ENCODE results near the gene ZNF530.

Gene ZNF530

GRCh38 chr19:57599761-57600383, at the start of gene ZNF530:
Gene ZNF530, plus strand, starts transcription at chr19:57599885. Its CDS starts 4,461 bp downstream, at chr19:57604346.
- DNase-seq (ENCODE audit: low read depth in 4 of 4, low spot score in 1 of 4): peak; percentile 81 to 86 (median 84)

- DNase-seq (ENCODE audit: low read depth in 4 of 4, low spot score in 1 of 4): no peak
Observed at GRCh38 chr19:57552432-57552831, 47.3 kb upstream of the ZNF530 start.

GRCh38 chr19:57557659-57558058, 42.0 kb upstream of the ZNF530 start:
- no peak for DNase-seq (ENCODE audit: low read depth in 4 of 4, low spot score in 1 of 4)

DNA sequence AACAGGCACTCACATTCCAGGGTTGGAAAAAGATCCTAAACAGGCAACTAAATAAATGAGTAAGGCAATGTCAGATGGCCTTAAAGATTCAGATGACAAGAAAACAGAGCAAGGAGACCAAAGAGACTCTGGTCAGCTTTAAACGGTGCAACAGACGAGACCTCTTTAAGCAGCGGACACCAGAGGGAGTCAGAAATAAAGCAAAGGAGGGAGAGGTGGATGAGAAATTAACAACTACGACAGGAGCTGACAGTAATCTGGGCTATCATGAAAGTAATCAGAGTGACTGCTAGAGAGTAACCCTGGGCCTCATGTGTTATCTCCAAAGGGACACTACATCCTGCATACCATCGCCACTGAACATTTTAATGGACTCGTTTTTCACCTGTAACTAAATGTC, 41.2 kb upstream of the ZNF530 start:
- DNase-seq (ENCODE audit: low read depth in 4 of 4, low spot score in 1 of 4): no peak

GRCh38 chr19:57559008-57559403, 40.7 kb upstream of the ZNF530 start:
- peak in 1 of 4 experiments; percentile 2 for DNase-seq (ENCODE audit: low read depth in 4 of 4, low spot score in 1 of 4)

DNA sequence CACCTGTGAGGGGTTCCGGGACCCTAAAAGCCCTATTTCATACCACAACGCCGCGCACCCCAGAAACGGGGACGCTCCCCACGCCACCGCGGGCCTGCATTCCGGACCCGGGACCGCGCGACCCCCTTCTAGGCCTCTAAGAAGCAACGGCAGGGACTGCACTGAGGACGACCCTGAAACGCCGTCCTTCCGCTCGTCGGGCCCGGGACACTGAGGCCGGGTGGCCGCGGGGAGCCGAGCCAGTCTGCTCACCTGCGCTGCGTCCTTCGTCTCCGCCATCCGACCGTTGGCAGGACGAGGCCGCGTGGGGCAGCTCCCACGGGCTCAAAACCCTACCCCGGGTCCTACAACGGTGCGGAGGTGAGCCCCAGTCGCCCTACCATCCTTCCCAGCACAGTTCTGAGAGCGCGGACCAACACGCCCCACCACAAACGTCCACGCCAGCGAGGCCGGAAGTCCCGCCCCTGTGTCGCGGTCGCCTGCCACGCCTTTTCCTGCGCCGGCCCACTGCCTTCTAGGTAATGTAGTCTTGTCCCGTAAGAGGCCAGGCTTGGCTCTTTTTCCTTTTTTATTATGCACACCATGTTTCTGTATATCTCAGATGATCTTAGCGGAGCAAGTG, 40.2 kb upstream of the ZNF530 start, which contains the start of gene ZNF550:
Gene ZNF550, minus strand, starts transcription at position 460 of the 622 bp plus-strand sequence. Its CDS starts 181 bp downstream, at position 279.
- peak; percentile 56 to 84 (median 82) for DNase-seq (ENCODE audit: low read depth in 4 of 4, low spot score in 1 of 4)

- DNase-seq (ENCODE audit: low read depth in 4 of 4, low spot score in 1 of 4): no peak
Observed at GRCh38 chr19:57560049-57560491, 39.6 kb upstream of the ZNF530 start.

GRCh38 chr19:57563547-57563946, 36.1 kb upstream of the ZNF530 start:
- DNase-seq (ENCODE audit: low read depth in 4 of 4, low spot score in 1 of 4): no peak

- DNase-seq (ENCODE audit: low read depth in 4 of 4, low spot score in 1 of 4): no peak
Observed at GRCh38 chr19:57566396-57567265, 33.1 kb upstream of the ZNF530 start.

- no peak for DNase-seq (ENCODE audit: low read depth in 4 of 4, low spot score in 1 of 4)
Observed at GRCh38 chr19:57570707-57571106, 29.0 kb upstream of the ZNF530 start.

GRCh38 chr19:57572415-57572947, 27.2 kb upstream of the ZNF530 start:
- DNase-seq (ENCODE audit: low read depth in 4 of 4, low spot score in 1 of 4): no peak

DNA sequence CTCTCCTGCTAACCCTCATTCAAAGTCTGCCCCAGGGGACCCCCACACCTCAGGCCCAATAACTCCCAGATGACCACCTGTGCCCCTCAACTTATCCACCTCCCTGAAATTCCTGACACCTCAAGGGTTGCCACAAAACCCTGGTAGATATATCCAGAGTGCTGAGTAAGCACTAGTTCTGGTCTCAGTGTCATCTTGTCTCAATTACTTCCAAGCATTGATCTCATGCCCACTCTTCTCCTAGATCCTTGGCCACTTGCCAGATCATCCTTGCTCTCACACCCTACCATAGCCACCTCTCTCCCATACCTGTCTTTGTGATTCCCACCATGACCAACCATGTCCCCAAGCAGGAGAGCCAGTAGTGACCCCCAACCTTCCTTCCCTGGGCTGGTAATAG, 23.0 kb upstream of the ZNF530 start:
- DNase-seq (ENCODE audit: low read depth in 4 of 4, low spot score in 1 of 4): no peak

DNA sequence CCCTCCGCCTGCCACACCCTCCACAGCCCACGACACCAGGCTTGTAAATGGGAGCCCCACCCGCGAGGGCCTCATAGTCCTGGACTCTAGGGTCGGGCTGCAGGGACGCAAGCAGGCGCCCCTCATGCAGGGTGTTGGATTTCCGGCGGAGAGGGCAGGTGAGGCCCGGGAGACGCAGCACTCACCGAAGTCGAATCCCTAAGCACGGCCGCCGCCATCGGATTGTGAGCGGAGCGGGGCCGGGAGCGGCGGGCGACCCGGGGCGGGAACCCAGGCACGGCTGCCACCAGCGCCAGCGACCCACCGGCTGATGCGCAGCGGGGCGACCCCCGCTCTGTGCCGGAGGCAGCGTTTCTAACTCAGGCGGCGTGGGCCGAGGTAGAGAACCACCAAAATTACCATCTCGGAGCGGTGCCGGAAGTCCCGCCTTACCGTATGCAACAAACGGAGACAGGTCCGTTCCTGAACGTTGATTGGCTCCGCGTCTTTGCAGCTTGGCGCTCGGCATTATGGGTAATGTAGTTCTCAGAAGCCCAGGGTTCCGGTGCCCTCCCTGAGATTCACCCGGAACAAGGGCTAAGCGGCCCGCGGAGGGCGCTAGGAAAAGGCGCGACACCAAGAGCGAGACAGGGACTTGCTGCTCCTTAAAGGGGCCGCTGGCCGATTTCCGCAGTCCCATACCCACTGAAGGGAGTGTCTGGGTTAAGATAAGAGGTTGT, 21.0 kb upstream of the ZNF530 start, which contains the start of gene ZNF416:
Gene ZNF416, minus strand, starts transcription at position 425 of the 719 bp plus-strand sequence. Its CDS starts 207 bp downstream, at position 218.
- DNase-seq (ENCODE audit: low read depth in 4 of 4, low spot score in 1 of 4): peak; percentile 76 to 92 (median 88)

GRCh38 chr19:57583104-57583520, 16.6 kb upstream of the ZNF530 start:
- DNase-seq (ENCODE audit: low read depth in 4 of 4, low spot score in 1 of 4): no peak

DNA sequence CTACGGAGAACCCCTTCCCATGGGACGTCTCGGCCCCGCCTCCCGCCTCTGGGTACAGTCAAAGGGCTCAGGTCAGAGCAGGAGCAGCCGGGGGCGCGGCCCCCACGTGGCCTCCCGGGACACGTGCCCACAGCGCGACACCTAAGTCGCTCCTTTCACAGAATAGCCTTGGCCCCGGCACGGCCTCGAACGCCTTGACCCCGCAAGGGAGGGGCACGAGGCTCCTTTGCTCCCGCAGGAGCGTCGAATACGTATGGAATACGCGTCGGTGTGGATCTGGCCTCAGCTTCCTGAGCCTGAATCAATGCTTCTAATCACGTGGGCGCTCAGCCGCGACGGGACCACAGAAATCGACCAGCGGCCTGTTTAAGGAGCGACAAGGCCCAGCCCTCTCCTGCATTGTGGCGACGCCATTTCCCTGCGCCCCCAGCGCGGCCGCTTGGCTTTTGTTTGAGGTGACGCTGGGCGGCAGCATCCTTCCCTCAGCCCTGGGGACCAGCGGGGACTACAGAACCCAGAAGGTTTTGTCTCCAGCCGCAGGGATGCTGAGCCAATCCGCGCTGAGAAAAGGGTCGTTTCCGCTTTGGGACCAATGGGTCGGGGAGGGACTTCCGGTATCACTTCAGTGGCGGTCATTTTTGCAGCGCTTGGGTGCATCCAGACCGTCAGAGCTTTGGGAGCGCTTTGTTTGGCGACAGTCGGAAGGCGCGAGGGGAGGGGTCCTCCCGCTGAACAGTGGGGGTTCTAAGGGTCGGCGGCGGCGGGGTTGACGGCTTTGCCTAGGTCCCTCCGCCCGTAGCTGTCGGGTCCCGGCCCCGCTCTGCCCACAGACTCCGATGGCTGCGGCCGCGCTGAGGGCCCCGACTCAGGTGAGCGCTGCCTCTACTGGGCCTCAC, 15.9 kb upstream of the ZNF530 start, which contains the start of gene ZIK1:
Gene ZIK1, plus strand, starts transcription at position 625 of the 896 bp plus-strand sequence. Its CDS starts 212 bp downstream, at position 837.
- DNase-seq (ENCODE audit: low read depth in 4 of 4, low spot score in 1 of 4): peak; percentile 59 to 77 (median 72)

- no peak for DNase-seq (ENCODE audit: low read depth in 4 of 4, low spot score in 1 of 4)
Observed at GRCh38 chr19:57587529-57587928, 12.2 kb upstream of the ZNF530 start.

DNA sequence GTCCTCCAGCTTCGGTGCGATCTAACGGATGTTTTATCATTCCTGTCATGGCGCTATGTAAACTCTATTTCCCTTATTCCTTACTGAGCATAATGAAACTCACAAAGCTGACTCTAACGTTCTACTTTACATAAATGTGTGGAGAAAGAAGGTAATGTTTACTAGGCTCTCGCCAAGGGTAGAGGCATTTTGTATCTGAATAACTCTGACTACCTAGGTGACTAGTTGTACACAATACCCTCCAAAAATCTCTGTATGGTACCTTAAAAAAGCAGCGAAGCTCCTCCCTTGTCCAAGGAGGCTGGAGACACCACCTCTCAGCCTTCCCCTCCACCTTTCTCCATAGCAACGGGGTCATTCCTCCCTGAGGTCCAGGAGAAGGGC, 316 bp upstream of the ZNF530 start:
- DNase-seq (ENCODE audit: low read depth in 4 of 4, low spot score in 1 of 4): no peak

DNA sequence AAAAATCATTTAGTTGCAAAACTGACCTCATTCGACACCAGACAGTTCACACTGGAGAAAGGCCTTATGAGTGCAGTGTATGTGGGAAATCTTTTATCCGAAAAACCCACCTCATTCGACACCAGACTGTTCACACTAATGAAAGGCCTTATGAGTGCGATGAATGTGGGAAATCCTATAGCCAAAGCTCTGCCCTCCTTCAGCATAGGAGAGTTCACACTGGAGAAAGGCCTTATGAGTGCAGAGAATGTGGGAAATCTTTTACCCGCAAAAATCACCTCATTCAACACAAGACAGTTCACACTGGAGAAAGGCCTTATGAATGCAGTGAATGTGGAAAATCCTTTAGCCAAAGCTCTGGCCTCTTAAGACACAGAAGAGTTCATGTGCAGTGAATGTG, 7.2 kb downstream of the ZNF530 start:
- no peak for DNase-seq (ENCODE audit: low read depth in 4 of 4, low spot score in 1 of 4)

DNA sequence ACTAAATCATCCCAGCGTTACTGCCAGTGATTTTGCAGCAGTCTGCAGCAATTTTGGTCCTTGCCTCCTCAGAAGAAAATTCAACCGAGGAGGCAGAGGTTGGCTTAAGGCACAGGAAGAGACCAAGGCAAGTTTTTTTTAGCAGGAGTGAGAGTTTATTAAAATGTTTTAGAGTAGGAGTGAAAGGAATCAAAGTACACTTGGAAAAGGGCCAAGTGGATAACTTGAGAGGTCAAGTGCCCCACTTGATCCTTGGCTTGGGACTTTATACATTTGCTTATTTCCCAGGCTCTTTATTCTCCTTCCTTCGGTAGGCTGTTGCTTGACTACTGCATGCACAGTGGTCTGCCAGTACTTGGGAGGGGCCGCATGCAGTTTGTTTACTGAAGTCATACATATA, 11.4 kb downstream of the ZNF530 start:
- DNase-seq (ENCODE audit: low read depth in 4 of 4, low spot score in 1 of 4): no peak
